A673 (cell line): ENCODE measurements around the gene CAPN5. TPM values are rescaled to one million over a fixed set of nuclear protein-coding genes. Genes with fewer than 3 reads are reported as not detected.
"Not testable (repeated sequence)": the region's sequence is repeated elsewhere in the genome, so short reads cannot be mapped to it uniquely, and the experiment has no call there.

Experiments
- BruUV-seq: library from RNA; stranded (reverse); fragments of 400-500 nt; replicated peaks from 2 replicates; lab custom pipeline; 2021; lab: Mats Ljungman, UMichigan
- CTCF ChIA-PET: fragments of 300-600 bp; sonication (Branson Sonifier 250); formaldehyde crosslinking; loops from one replicate; lab custom pipeline; 2022; ENCODE audit warnings: antibody characterized with exemption; lab: Charles Lee
- POLR2A ChIA-PET: fragments of 300-600 bp; sonication (Branson Sonifier 250); formaldehyde crosslinking; loops from one replicate; lab custom pipeline; 2022; ENCODE audit warnings: antibody characterized with exemption; ENCODE audit not compliant: low non-redundant PET; lab: Charles Lee
- DNase-seq: peaks from one replicate; pipeline ENCODE4 v3.0.0-alpha.2; 2015; ENCODE audit warnings: low spot score
- H3K27ac ChIP-seq: fragments of 200-600 bp; sonication (generic); 2 replicates; pipeline ENCODE4 v1.5.1; 2016; ENCODE audit warnings: mixed run types, low read depth, mild to moderate bottlenecking, mixed read lengths, antibody characterized with exemption, low read length; ENCODE audit not compliant: poor library complexity, severe bottlenecking
- H3K27me3 ChIP-seq: fragments of 200-600 bp; sonication (generic); replicated peaks from 2 replicates; pipeline ENCODE4 v1.6.1; 2017; ENCODE audit warnings: mixed run types, low read depth, mild to moderate bottlenecking, mixed read lengths, antibody characterized with exemption, low read length; ENCODE audit not compliant: insufficient read depth, poor library complexity
- H3K36me3 ChIP-seq: fragments of 200-600 bp; sonication (generic); 2 replicates; pipeline ENCODE4 v1.6.1; 2016; ENCODE audit warnings: mixed run types, mild to moderate bottlenecking, mixed read lengths, antibody characterized with exemption, low read length; ENCODE audit not compliant: insufficient read depth, poor library complexity, severe bottlenecking
- H3K4me1 ChIP-seq: fragments of 200-600 bp; sonication (generic); 2 replicates; pipeline ENCODE4 v1.6.1; 2017; ENCODE audit warnings: mixed run types, mild to moderate bottlenecking, mixed read lengths, antibody characterized with exemption, low read length; ENCODE audit not compliant: insufficient read depth, poor library complexity, severe bottlenecking
- H3K4me3 ChIP-seq: fragments of 200-600 bp; sonication (generic); 2 replicates; pipeline ENCODE4 v1.5.1; 2016; ENCODE audit warnings: low read depth, mixed run types, mild to moderate bottlenecking, mixed read lengths, low read length; ENCODE audit not compliant: poor library complexity, severe bottlenecking
- H3K9me3 ChIP-seq: fragments of 200-600 bp; sonication (generic); 2 replicates; pipeline ENCODE4 v1.6.1; 2016; ENCODE audit warnings: mixed run types, low read depth, mild to moderate bottlenecking, mixed read lengths, antibody characterized with exemption, low read length; ENCODE audit not compliant: poor library complexity, severe bottlenecking
- CTCF ChIP-seq: fragments of 300-800, 200-600 bp; sonication (generic); conservative IDR thresholded peaks from 2 replicates; pipeline ENCODE4 v1.5.1; 2017; ENCODE audit warnings: low read depth, mild to moderate bottlenecking, antibody characterized with exemption, low read length, moderate library complexity, mixed read lengths
- EZH2 ChIP-seq: fragments of 200-600 bp; sonication (generic); IDR thresholded peaks from 2 replicates; pipeline ENCODE4 v1.6.1; 2017; ENCODE audit warnings: borderline replicate concordance, low read depth, mild to moderate bottlenecking, mixed read lengths, antibody characterized with exemption, low read length; ENCODE audit not compliant: poor library complexity, severe bottlenecking
- intact Hi-C: fragments of 100-400 bp; cut with micrococcal nuclease; formaldehyde crosslinking; loops from one replicate; pipeline ENCODE4 v1.10.0; 2022; ENCODE audit not compliant: unreplicated experiment
- total RNA-seq: library from RNA; stranded (reverse); gene quantifications from 2 replicates; pipeline ENCODE4 v1.2.3, GENCODE V29; 2021

The CAPN5 gene
- total RNA-seq, 1 experiment from 2014 or later = 4.3 TPM

GRCh38 chr11:77059806-77060205 lies 7.0 kb upstream of the CAPN5 start:
- no TSS peak for BruUV-seq
- H3K36me3 ChIP-seq = no peaks in the 10 kb centered on the region
- ChIA-PET POLR2A (no interaction called here), CTCF (no interaction called here)
- peaks cover 13% of the 10 kb centered on the region for H3K9me3 ChIP-seq
- H3K4me3 ChIP-seq = no peak overlapping the region
- H3K27me3 ChIP-seq = no peaks in the 10 kb centered on the region
- H3K4me1 ChIP-seq = no peaks in the 10 kb centered on the region
- intact Hi-C loops = no loop called here
- no peak for DNase-seq
- TF ChIP-seq EZH2 = no peak
- no peak for TF ChIP-seq CTCF
- H3K27ac ChIP-seq = no peak overlapping the region

GRCh38 chr11:77060234-77060633 lies 6.5 kb upstream of the CAPN5 start:
- Histone ChIP-seq H3K36me3 (no peaks in the 10 kb centered on the region), H3K27ac (no peak overlapping the region), H3K9me3 (peaks cover 13% of the 10 kb centered on the region), H3K4me3 (no peak overlapping the region), H3K27me3 (no peaks in the 10 kb centered on the region), H3K4me1 (no peaks in the 10 kb centered on the region)
- DNase-seq = no peak
- ChIA-PET CTCF (no interaction called here), POLR2A (no interaction called here)
- intact Hi-C loops = no loop called here
- TF ChIP-seq EZH2 (no peak), CTCF (no peak)
- no TSS peak for BruUV-seq

GRCh38 chr11:77061258-77061657 lies 5.5 kb upstream of the CAPN5 start:
- POLR2A ChIA-PET, BruUV-seq, H3K27me3 ChIP-seq, H3K27ac ChIP-seq, H3K36me3 ChIP-seq, H3K4me1 ChIP-seq, CTCF ChIA-PET, intact Hi-C loops, DNase-seq, H3K4me3 ChIP-seq: not testable (repeated sequence)
- peaks cover 13% of the 10 kb centered on the region for H3K9me3 ChIP-seq

GRCh38 chr11:77062924-77063323 lies 3.8 kb upstream of the CAPN5 start:
- intact Hi-C loops = no loop called here

More at GRCh38 chr11:77062924-77063323, 3.8 kb upstream of the CAPN5 start:
- peaks cover 4% of the 10 kb centered on the region for H3K9me3 ChIP-seq
- no peak for DNase-seq
- no peaks in the 10 kb centered on the region for H3K36me3 ChIP-seq
- no peaks in the 10 kb centered on the region for H3K27me3 ChIP-seq
- TF ChIP-seq EZH2 (no peak), CTCF (no peak)
- CTCF ChIA-PET = interaction anchor here (0.6 to 1.2 kb wide), 3 partner anchors 15 to 38 kb away, joined by 3 read pairs; no protein-coding TSS in a partner anchor
- peaks cover 3% of the 10 kb centered on the region for H3K4me1 ChIP-seq
- no peak overlapping the region for H3K27ac ChIP-seq
- no peak overlapping the region for H3K4me3 ChIP-seq
- POLR2A ChIA-PET = no interaction called here
- BruUV-seq = no TSS peak
